ENCODE measurements around the gene ZNF280A. TPM values are rescaled to one million over a fixed set of nuclear protein-coding genes. Genes with fewer than 3 reads are reported as not detected.

The ZNF280A gene
- total and polyA plus RNA-seq, 2 donors from 2014 or later, result not detected

- FAIRE-seq, result no peak
- H3K4me1 ChIP-seq (ENCODE audit: control insufficient read depth in 2 of 3, insufficient read depth in 2 of 3, low read depth in 1 of 3, low read length in 3 of 3), result no peaks in the 10 kb centered on the region
These were observed 27.7 kb upstream of the ZNF280A start for GRCh38 chr22:22547692-22548300.

GRCh38 chr22:22547226-22547625 is 27.2 kb upstream of the ZNF280A start:
- H3K36me3 ChIP-seq (ENCODE audit: control insufficient read depth in 2 of 3, insufficient read depth in 3 of 3, low read length in 3 of 3), result no peaks in the 10 kb centered on the region
- no peaks in the 10 kb centered on the region for H3K4me1 ChIP-seq (ENCODE audit: control insufficient read depth in 2 of 3, insufficient read depth in 2 of 3, low read depth in 1 of 3, low read length in 3 of 3)
- TF ChIP-seq CTCF (IDR thresholded peaks at IDR 0.05; ENCODE audit: borderline replicate concordance, extremely low read depth, insufficient read depth), result no peak
- no peak for FAIRE-seq
- intact Hi-C loops (cut with DNase I), result no loop called here
- no peak overlapping the region for H3K27ac ChIP-seq (ENCODE audit: low read depth in 2 of 2, low read length in 2 of 2)
- no peak overlapping the region for H3K4me3 ChIP-seq (ENCODE audit: low read length in 3 of 3)
- no peaks in the 10 kb centered on the region for H3K27me3 ChIP-seq (ENCODE audit: control insufficient read depth, insufficient read depth, low read length)
- H3K9me3 ChIP-seq (ENCODE audit: control insufficient read depth in 2 of 3, insufficient read depth in 1 of 3, low read length in 3 of 3), result no peaks in the 10 kb centered on the region
- no peak overlapping the region for H3K9ac ChIP-seq (ENCODE audit: low read length in 3 of 3)
- no peak for DNase-seq

More at GRCh38 chr22:22547692-22548300, 27.7 kb upstream of the ZNF280A start:
- Histone ChIP-seq H3K4me3 (ENCODE audit: low read length in 3 of 3) (no peak overlapping the region), H3K9ac (ENCODE audit: low read length in 3 of 3) (no peak overlapping the region), H3K36me3 (ENCODE audit: control insufficient read depth in 2 of 3, insufficient read depth in 3 of 3, low read length in 3 of 3) (no peaks in the 10 kb centered on the region), H3K27ac (ENCODE audit: low read depth in 2 of 2, low read length in 2 of 2) (no peak overlapping the region), H3K9me3 (ENCODE audit: control insufficient read depth in 2 of 3, insufficient read depth in 1 of 3, low read length in 3 of 3) (no peaks in the 10 kb centered on the region), H3K27me3 (ENCODE audit: control insufficient read depth, insufficient read depth, low read length) (no peaks in the 10 kb centered on the region)
- DNase-seq, result no peak
- intact Hi-C loops (cut with DNase I), result no loop called here
- no peak for TF ChIP-seq CTCF (IDR thresholded peaks at IDR 0.05; ENCODE audit: borderline replicate concordance, extremely low read depth, insufficient read depth)

GRCh38 chr22:22546490-22546889 is 26.4 kb upstream of the ZNF280A start:
- Histone ChIP-seq H3K27ac (ENCODE audit: low read depth in 2 of 2, low read length in 2 of 2) (no peak overlapping the region), H3K4me1 (ENCODE audit: control insufficient read depth in 2 of 3, insufficient read depth in 2 of 3, low read depth in 1 of 3, low read length in 3 of 3) (no peaks in the 10 kb centered on the region), H3K36me3 (ENCODE audit: control insufficient read depth in 2 of 3, insufficient read depth in 3 of 3, low read length in 3 of 3) (no peaks in the 10 kb centered on the region), H3K27me3 (ENCODE audit: control insufficient read depth, insufficient read depth, low read length) (no peaks in the 10 kb centered on the region), H3K9me3 (ENCODE audit: control insufficient read depth in 2 of 3, insufficient read depth in 1 of 3, low read length in 3 of 3) (no peaks in the 10 kb centered on the region), H3K4me3 (ENCODE audit: low read length in 3 of 3) (no peak overlapping the region), H3K9ac (ENCODE audit: low read length in 3 of 3) (no peak overlapping the region)
- intact Hi-C loops (cut with DNase I), result no loop called here
- DNase-seq (no peak), FAIRE-seq (no peak)
- no peak for TF ChIP-seq CTCF (IDR thresholded peaks at IDR 0.05; ENCODE audit: borderline replicate concordance, extremely low read depth, insufficient read depth)

- no peaks in the 10 kb centered on the region for H3K36me3 ChIP-seq (ENCODE audit: control insufficient read depth in 2 of 3, insufficient read depth in 3 of 3, low read length in 3 of 3)
- H3K9me3 ChIP-seq (ENCODE audit: control insufficient read depth in 2 of 3, insufficient read depth in 1 of 3, low read length in 3 of 3), result no peaks in the 10 kb centered on the region
- H3K27me3 ChIP-seq (ENCODE audit: control insufficient read depth, insufficient read depth, low read length), result no peaks in the 10 kb centered on the region
- no peak overlapping the region for H3K9ac ChIP-seq (ENCODE audit: low read length in 3 of 3)
- no peak for TF ChIP-seq CTCF (IDR thresholded peaks at IDR 0.05; ENCODE audit: borderline replicate concordance, extremely low read depth, insufficient read depth)
- intact Hi-C loops (cut with DNase I), result no loop called here
- no peak overlapping the region for H3K27ac ChIP-seq (ENCODE audit: low read depth in 2 of 2, low read length in 2 of 2)
- H3K4me3 ChIP-seq (ENCODE audit: low read length in 3 of 3), result no peak overlapping the region
- FAIRE-seq, result no peak
- H3K4me1 ChIP-seq (ENCODE audit: control insufficient read depth in 2 of 3, insufficient read depth in 2 of 3, low read depth in 1 of 3, low read length in 3 of 3), result no peaks in the 10 kb centered on the region
- no peak for DNase-seq
These were observed 25.0 kb upstream of the ZNF280A start for GRCh38 chr22:22545084-22545483.
